Measurements from ENCODE around the gene LAMA3. TPM values are rescaled to one million over a fixed set of nuclear protein-coding genes. Genes with fewer than 3 reads are reported as not detected.

The LAMA3 gene
- total and polyA plus RNA-seq, 4 donors: 0.26 to 3.9 (median 0.37) TPM

- DNase-seq (ENCODE audit: low spot score): no peak
- TF ChIP-seq FOXA1 (IDR thresholded peaks at IDR 0.05) (no peak), TAF1 (conservative IDR thresholded peaks at IDR 0.05) (no peak), HNF4A (conservative IDR thresholded peaks at IDR 0.05) (no peak), CTCF (IDR thresholded peaks at IDR 0.05; ENCODE audit: low read depth, low read length, missing input control) (no peak), GABPA (IDR thresholded peaks at IDR 0.05 in 1 of 2, conservative IDR thresholded peaks at IDR 0.05 in 1 of 2) (no peak), YY1 (IDR thresholded peaks at IDR 0.05) (no peak), RXRA (IDR thresholded peaks at IDR 0.05) (no peak), ATF3 (IDR thresholded peaks at IDR 0.05) (no peak), HNF4G (IDR thresholded peaks at IDR 0.05) (no peak), SP1 (IDR thresholded peaks at IDR 0.05) (no peak)
- H3K36me3 ChIP-seq (ENCODE audit: control insufficient read depth in 4 of 4, insufficient read depth in 3 of 4, low read depth in 1 of 4, low read length in 3 of 4): no peaks in the 10 kb centered on the region
- WGBS: 93% methylated on average over 4 of the region's 4 CpGs
- no peaks in the 10 kb centered on the region for H3K9me3 ChIP-seq (ENCODE audit: control insufficient read depth in 4 of 4, low read length in 3 of 4)
- H3K27me3 ChIP-seq (ENCODE audit: control insufficient read depth in 4 of 4, insufficient read depth in 4 of 4, low read length in 3 of 4): no peaks in the 10 kb centered on the region
- no peak overlapping the region for H3K27ac ChIP-seq (ENCODE audit: low read depth in 1 of 2, low read length in 2 of 2)
- H3K4me3 ChIP-seq (ENCODE audit: low read depth in 1 of 3, low read length in 3 of 3): no peak overlapping the region
- peaks cover 0 to 10% (median 6%) of the 10 kb centered on the region in 4 donors for H3K4me1 ChIP-seq (ENCODE audit: control insufficient read depth in 4 of 4, insufficient read depth in 4 of 4, low read length in 3 of 4)
- H3K9ac ChIP-seq (ENCODE audit: low read depth in 1 of 2, low read length in 2 of 2): no peak overlapping the region
Observed at GRCh38 chr18:23882616-23883276, 193.5 kb downstream of the LAMA3 start.

GRCh38 chr18:23883277-23883790 is 194.1 kb downstream of the LAMA3 start:
- H3K9me3 ChIP-seq (ENCODE audit: control insufficient read depth in 4 of 4, low read length in 3 of 4): no peaks in the 10 kb centered on the region
- H3K9ac ChIP-seq (ENCODE audit: low read depth in 1 of 2, low read length in 2 of 2): no peak overlapping the region
- no peak overlapping the region for H3K27ac ChIP-seq (ENCODE audit: low read depth in 1 of 2, low read length in 2 of 2)
- 39% methylated on average over 3 of the region's 3 CpGs for WGBS
- TF ChIP-seq MAX (IDR thresholded peaks at IDR 0.05) (no peak), RAD21 (IDR thresholded peaks at IDR 0.05) (peak in 1 of 2 donors; percentile 14), JUND (IDR thresholded peaks at IDR 0.05) (peak in 1 of 2 donors; percentile 20), REST (IDR thresholded peaks at IDR 0.05) (no peak), SP1 (IDR thresholded peaks at IDR 0.05) (no peak), ATF3 (IDR thresholded peaks at IDR 0.05) (no peak), GABPA (IDR thresholded peaks at IDR 0.05 in 1 of 2, conservative IDR thresholded peaks at IDR 0.05 in 1 of 2) (no peak), HNF4G (IDR thresholded peaks at IDR 0.05) (no peak), YY1 (IDR thresholded peaks at IDR 0.05) (no peak), HNF4A (conservative IDR thresholded peaks at IDR 0.05) (peak; percentile 16 to 38), RXRA (IDR thresholded peaks at IDR 0.05) (peak in 1 of 2 donors; percentile 22), CTCF (IDR thresholded peaks at IDR 0.05; ENCODE audit: low read depth, low read length, missing input control) (no peak), EGR1 (IDR thresholded peaks at IDR 0.05; ENCODE audit: low read depth in 2 of 2) (no peak), TAF1 (conservative IDR thresholded peaks at IDR 0.05) (no peak), FOXA2 (IDR thresholded peaks at IDR 0.05) (no peak), NR2F2 (IDR thresholded peaks at IDR 0.05) (no peak), ZBTB33 (IDR thresholded peaks at IDR 0.05) (no peak), FOXA1 (IDR thresholded peaks at IDR 0.05) (no peak)
- no peaks in the 10 kb centered on the region for H3K36me3 ChIP-seq (ENCODE audit: control insufficient read depth in 4 of 4, insufficient read depth in 3 of 4, low read depth in 1 of 4, low read length in 3 of 4)
- H3K27me3 ChIP-seq (ENCODE audit: control insufficient read depth in 4 of 4, insufficient read depth in 4 of 4, low read length in 3 of 4): no peaks in the 10 kb centered on the region
- DNase-seq (ENCODE audit: low spot score): no peak
- H3K4me3 ChIP-seq (ENCODE audit: low read depth in 1 of 3, low read length in 3 of 3): no peak overlapping the region
- peaks cover 0 to 10% (median 6%) of the 10 kb centered on the region in 4 donors for H3K4me1 ChIP-seq (ENCODE audit: control insufficient read depth in 4 of 4, insufficient read depth in 4 of 4, low read length in 3 of 4)
